D721Med (cell line): ENCODE results near the gene TEX11.
"Not testable (repeated sequence)": the region's sequence is repeated elsewhere in the genome, so short reads cannot be mapped to it uniquely, and the experiment has no call there.

Experiments used
- DNase-seq: peaks from one replicate; pipeline ENCODE4 v3.0.0; 2011; ENCODE audit warnings: low spot score; ENCODE audit not compliant: insufficient read length
- FAIRE-seq: peaks from 2 replicates; lab custom pipeline; 2011; peaks lifted over from hg19 to GRCh38; lab: Jason Lieb, UNC
- CTCF ChIP-seq: IDR thresholded peaks from 2 replicates; pipeline ENCODE4 v1.5.1; 2012; ENCODE audit warnings: mild to moderate bottlenecking, control low read depth; ENCODE audit not compliant: insufficient read depth; ENCODE audit errors: missing control alignments

The TEX11 gene

DNA sequence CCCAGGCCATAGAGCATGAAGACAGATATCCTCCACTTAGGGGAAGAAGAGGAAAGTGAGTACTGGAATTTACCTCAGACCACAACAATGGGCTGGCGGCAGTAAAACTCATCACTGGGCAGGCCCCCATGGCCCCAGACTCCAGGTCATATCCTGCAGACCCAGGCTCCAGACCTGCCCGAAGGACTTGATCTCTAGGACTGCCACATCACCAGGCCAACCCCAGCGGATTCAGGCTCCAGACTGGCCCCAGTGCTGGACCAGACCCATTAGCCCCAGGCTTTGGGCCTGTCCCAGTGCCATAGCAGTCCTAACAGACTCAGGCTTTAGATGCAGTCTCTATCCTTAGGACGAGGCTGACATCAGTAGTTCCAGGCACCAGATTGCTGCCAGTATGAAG, 273.3 kb downstream of the TEX11 start:
- no peak for TF ChIP-seq CTCF
- FAIRE-seq: no peak

GRCh38 chrX:70621743-70622142, 286.8 kb downstream of the TEX11 start:
- no peak for FAIRE-seq
- no peak for TF ChIP-seq CTCF

More for the DNA sequence above, 273.3 kb downstream of the TEX11 start:
- no peak for DNase-seq

DNA sequence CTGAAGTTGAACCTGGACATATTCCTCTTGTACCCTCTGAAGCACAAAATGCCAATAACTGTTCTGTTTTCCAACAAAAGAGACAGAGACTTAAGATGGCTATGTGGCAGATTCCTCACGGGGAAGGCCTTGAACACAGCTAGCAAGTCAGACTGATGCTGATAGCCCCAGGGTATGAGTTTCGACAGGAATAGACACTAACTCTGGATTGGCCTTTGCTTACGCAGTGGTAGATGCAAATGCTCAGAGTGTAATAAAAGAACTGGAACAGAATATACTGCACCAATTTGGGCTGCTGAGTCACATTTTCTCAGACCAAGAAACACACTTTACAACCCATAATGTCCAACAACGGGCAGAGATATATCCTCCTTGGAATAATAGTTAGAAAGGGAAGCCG, 290.0 kb downstream of the TEX11 start:
- FAIRE-seq (no peak), DNase-seq (no peak)
- TF ChIP-seq CTCF: no peak

More at GRCh38 chrX:70621743-70622142, 286.8 kb downstream of the TEX11 start:
- no peak for DNase-seq

GRCh38 chrX:70613295-70613694, 295.2 kb downstream of the TEX11 start:
- FAIRE-seq: no peak
- DNase-seq: no peak
- no peak for TF ChIP-seq CTCF

DNA sequence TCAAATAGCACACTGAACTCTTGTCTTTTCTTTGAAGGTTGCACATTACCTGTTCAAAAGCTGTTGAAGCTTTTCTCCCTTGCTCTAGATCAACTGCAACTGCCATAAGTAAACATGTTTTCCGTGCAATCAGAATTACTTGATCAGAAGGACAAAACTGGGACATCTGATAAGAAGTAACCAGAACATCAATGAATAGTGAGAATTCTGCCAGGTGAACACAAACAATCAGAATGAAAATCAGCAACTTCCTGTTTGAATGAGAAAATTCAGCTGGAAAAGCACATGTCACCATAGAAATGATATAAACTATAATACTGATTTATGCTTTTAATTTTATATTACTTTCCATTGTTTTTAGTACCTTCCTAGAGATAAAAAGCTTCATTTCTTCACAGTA, 303.2 kb downstream of the TEX11 start:
- TF ChIP-seq CTCF: no peak
- FAIRE-seq: no peak

GRCh38 chrX:70592091-70592490, 316.4 kb downstream of the TEX11 start:
- no peak for DNase-seq
- no peak for TF ChIP-seq CTCF
- FAIRE-seq: no peak

More for the DNA sequence above, 303.2 kb downstream of the TEX11 start:
- DNase-seq: no peak

DNA sequence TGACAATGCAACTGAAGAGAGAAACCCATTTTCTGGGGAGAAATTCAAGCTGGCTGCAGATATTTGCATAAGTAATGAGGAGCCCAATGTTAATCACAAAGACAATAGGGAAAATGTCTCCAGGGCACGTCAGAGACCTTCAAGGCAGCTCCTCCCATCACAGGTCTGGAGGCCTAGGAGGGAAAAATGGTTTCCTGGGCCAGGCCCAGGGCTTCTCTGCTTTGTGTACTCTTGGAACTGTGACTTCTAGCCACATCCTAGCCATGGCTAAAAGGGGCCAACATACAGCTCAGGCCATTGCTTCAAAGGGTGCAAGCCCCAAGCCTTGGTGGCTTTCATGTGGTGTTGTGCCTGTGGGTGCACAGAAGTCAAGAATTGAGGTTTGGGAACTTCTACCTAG, 321.4 kb downstream of the TEX11 start:
- not testable (repeated sequence) for FAIRE-seq, DNase-seq

DNA sequence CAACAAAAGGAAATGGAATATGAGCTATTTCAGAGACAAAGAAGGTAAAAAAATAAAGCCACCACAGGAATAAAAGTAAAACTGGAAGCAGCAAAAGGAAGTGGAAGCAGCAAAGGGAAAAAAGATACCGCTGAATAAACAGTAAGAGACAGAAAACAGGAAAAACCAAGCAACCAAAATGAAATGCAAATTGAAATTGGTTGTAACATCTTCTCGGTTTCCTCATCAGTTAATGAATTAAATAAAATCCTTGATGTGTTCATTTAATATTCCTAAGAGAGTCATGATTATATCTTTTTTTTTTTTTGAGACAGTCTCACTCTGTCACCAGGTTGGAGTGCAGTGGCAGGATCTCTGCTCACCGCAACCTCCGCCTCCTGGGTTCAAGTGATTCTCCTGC, 331.1 kb downstream of the TEX11 start:
- no peak for DNase-seq
- TF ChIP-seq CTCF: no peak
- FAIRE-seq: no peak

DNA sequence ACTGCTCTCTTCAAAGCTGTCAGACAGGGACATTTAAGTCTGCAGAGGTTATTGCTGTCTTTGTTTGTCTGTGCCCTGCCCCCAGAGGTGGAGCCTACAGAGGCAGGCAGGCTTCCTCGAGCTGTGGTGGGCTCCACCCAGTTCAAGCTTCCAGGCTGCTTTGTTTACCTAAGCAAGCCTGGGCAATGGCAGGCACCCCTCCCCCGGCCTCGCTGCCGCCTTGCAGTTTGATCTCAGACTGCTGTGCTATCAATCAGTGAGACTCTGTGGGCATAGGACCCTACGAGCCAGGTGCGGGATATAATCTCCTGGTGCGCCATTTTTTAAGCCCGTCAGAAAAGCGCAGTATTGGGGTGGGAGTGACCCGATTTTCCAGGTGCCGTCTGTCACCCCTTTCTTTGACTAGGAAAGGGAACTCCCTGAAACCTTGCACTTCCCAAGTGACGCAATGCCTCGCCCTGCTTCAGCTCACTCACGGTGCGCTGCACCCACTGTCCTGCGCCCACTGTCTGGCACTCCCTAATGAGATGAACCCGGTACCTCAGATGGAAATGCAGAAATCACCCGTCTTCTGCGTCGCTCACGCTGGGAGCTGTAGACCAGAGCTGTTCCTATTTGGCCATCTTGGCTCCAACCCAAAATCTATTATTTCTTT, 338.5 kb downstream of the TEX11 start:
- not testable (repeated sequence) for DNase-seq, FAIRE-seq
